IMR-90 (cell line): ENCODE data around the gene CDK11A. TPM values are rescaled to one million over a fixed set of nuclear protein-coding genes. Genes with fewer than 3 reads are reported as not detected.
"Not testable (repeated sequence)": the region's sequence is repeated elsewhere in the genome, so short reads cannot be mapped to it uniquely, and the experiment has no call there.

ENCODE experiments used
- ATAC-seq: fragments of 200-7000 bp; cut with Tn5 transposase; 2 replicates; pipeline ENCODE4 v1.9.1; 2020; ENCODE audit warnings: low read depth, mild to moderate bottlenecking, moderate library complexity
- BruUV-seq: library from RNA; stranded (reverse); fragments of 400-500 nt; replicated peaks from 2 replicates; lab custom pipeline; 2021; lab: Mats Ljungman, UMichigan
- CTCF ChIA-PET: fragments of 300-600 bp; formaldehyde crosslinking; extraction: SDS; loops from one replicate; lab custom pipeline; 2021; ENCODE audit warnings: antibody characterized with exemption; lab: Yijun Ruan, JAX
- POLR2A ChIA-PET: fragments of 300-600 bp; sonication (Branson Sonifier 250); formaldehyde crosslinking; loops from one replicate; lab custom pipeline; 2022; ENCODE audit warnings: antibody characterized with exemption; ENCODE audit not compliant: unreplicated experiment; lab: Charles Lee
- DNase-seq: peaks from one replicate; pipeline ENCODE4 v3.0.0; 2013
- H2AFZ ChIP-seq: replicated peaks from 2 replicates; pipeline ENCODE3; 2013; ENCODE audit warnings: low read length, mild to moderate bottlenecking; ENCODE audit not compliant: poor library complexity
- H2AK5ac ChIP-seq: 2 replicates; pipeline ENCODE4 v1.6.1; 2013; ENCODE audit warnings: low read depth, low read length, inconsistent platforms
- H2AK9ac ChIP-seq: replicated peaks from 2 replicates; pipeline ENCODE3; 2013; ENCODE audit warnings: mild to moderate bottlenecking, low read depth, low read length, moderate library complexity; ENCODE audit not compliant: poor library complexity
- H2BK120ac ChIP-seq: 2 replicates; pipeline ENCODE4 v1.6.1; 2013; ENCODE audit warnings: low read depth, low read length, inconsistent platforms
- H2BK15ac ChIP-seq: 3 replicates; pipeline ENCODE4 v1.6.1; 2013; ENCODE audit warnings: low read depth, low read length, inconsistent platforms
- H2BK20ac ChIP-seq: 2 replicates; pipeline ENCODE4 v1.6.1; 2013; ENCODE audit warnings: low read depth, mild to moderate bottlenecking, inconsistent platforms, low read length, moderate library complexity
- H2BK5ac ChIP-seq: 2 replicates; pipeline ENCODE4 v1.6.1; 2013; ENCODE audit warnings: mild to moderate bottlenecking, low read depth, low read length, inconsistent platforms; ENCODE audit not compliant: poor library complexity, severe bottlenecking
- H3K14ac ChIP-seq: replicated peaks from 2 replicates; pipeline ENCODE4 v1.6.1; 2013; ENCODE audit warnings: low read depth, low read length, inconsistent platforms
- H3K18ac ChIP-seq: 2 replicates; pipeline ENCODE4 v1.6.1; 2013; ENCODE audit warnings: low read depth, low read length, control low read depth
- H3K23ac ChIP-seq: 2 replicates; pipeline ENCODE4 v1.6.1; 2013; ENCODE audit warnings: low read depth, low read length, inconsistent platforms
- H3K27ac ChIP-seq: 2 replicates; pipeline ENCODE4 v1.5.1; 2013; ENCODE audit warnings: mild to moderate bottlenecking, control low read depth, low read length; ENCODE audit not compliant: insufficient read depth
- H3K27me3 ChIP-seq: 2 replicates; pipeline ENCODE4 v1.6.1; 2013; ENCODE audit warnings: low read length; ENCODE audit not compliant: control insufficient read depth, insufficient read depth
- H3K36me3 ChIP-seq: 2 replicates; pipeline ENCODE4 v1.6.1; 2013; ENCODE audit warnings: low read length, mixed read lengths; ENCODE audit not compliant: control insufficient read depth, insufficient read depth
- H3K4ac ChIP-seq: 2 replicates; pipeline ENCODE4 v1.6.1; 2013; ENCODE audit warnings: low read depth, low read length, inconsistent platforms
- H3K4me1 ChIP-seq: 2 replicates; pipeline ENCODE4 v1.6.1; 2013; ENCODE audit warnings: low read length, mixed read lengths; ENCODE audit not compliant: control insufficient read depth, insufficient read depth
- H3K4me2 ChIP-seq: 2 replicates; pipeline ENCODE4 v1.6.1; 2013; ENCODE audit warnings: low read depth, mild to moderate bottlenecking, control low read depth, low read length, moderate library complexity
- H3K4me3 ChIP-seq: 2 replicates; pipeline ENCODE4 v1.5.1; 2013; ENCODE audit warnings: low read depth, mild to moderate bottlenecking, control low read depth, low read length, moderate library complexity; ENCODE audit not compliant: insufficient read depth
- H3K56ac ChIP-seq: 2 replicates; pipeline ENCODE4 v1.6.1; 2013; ENCODE audit warnings: low read length, inconsistent platforms; ENCODE audit not compliant: insufficient read depth; ENCODE audit errors: extremely low read depth
- H3K79me1 ChIP-seq, 2 experiments: 2 replicates each; pipeline ENCODE4 v1.6.1; 2013; ENCODE audit warnings: low read length in 2 of 2, inconsistent platforms in 1 of 2, low read depth in 1 of 2
- H3K9ac ChIP-seq: 2 replicates; pipeline ENCODE4 v1.6.1; 2013; ENCODE audit warnings: low read depth, low read length, control low read depth
- H3K9me1 ChIP-seq: 2 replicates; pipeline ENCODE4 v1.6.1; 2013; ENCODE audit warnings: low read length, inconsistent platforms; ENCODE audit not compliant: insufficient read depth
- H3K9me3 ChIP-seq: 2 replicates; pipeline ENCODE4 v1.6.1; 2013; ENCODE audit warnings: low read length; ENCODE audit not compliant: control insufficient read depth, insufficient read depth
- H4K20me1 ChIP-seq: 2 replicates; pipeline ENCODE4 v1.6.1; 2013; ENCODE audit warnings: low read length, inconsistent platforms; ENCODE audit not compliant: insufficient read depth
- H4K5ac ChIP-seq: 2 replicates; pipeline ENCODE4 v1.6.1; 2013; ENCODE audit warnings: mild to moderate bottlenecking, low read depth, low read length, control low read depth
- H4K8ac ChIP-seq, 2 experiments: 2 replicates each; pipeline ENCODE4 v1.6.1; 2013; ENCODE audit warnings: low read depth in 2 of 2, low read length in 2 of 2, control low read depth in 1 of 2, inconsistent platforms in 1 of 2
- H4K91ac ChIP-seq: 2 replicates; pipeline ENCODE4 v1.6.1; 2013; ENCODE audit warnings: low read depth, low read length, inconsistent platforms; ENCODE audit not compliant: insufficient read depth
- CEBPB ChIP-seq: IDR thresholded peaks from 2 replicates; pipeline ENCODE4 v1.6.1; 2012; ENCODE audit warnings: low read depth, low read length, improper control_type of control experiment
- FOS ChIP-seq: fragments of 150-350 bp; IDR thresholded peaks from 2 replicates; pipeline ENCODE4 v1.6.1; 2016; ENCODE audit warnings: low read depth, low read length
- NFE2L2 ChIP-seq: fragments of 150-350 bp; IDR thresholded peaks from 2 replicates; pipeline ENCODE4 v1.6.1; 2016; ENCODE audit warnings: low read depth, mild to moderate bottlenecking, low read length
- WGBS, 2 experiments: methylation state at CpG; one replicate each; pipeline versions ENCODE4 v1.1.5 to v1.1.7; 2013; ENCODE audit warnings: missing lambda C conversion rate in 2 of 2; ENCODE audit not compliant: insufficient read length in 1 of 2; ENCODE audit errors: extremely low coverage in 2 of 2; 5-methylcytosine and 5-hydroxymethylcytosine counted together
- dilution Hi-C: fragments of 300-500 bp; cut with HindIII; formaldehyde crosslinking; loops from one replicate; pipeline ENCODE4 v1.14.3; 2018; ENCODE audit warnings: low sequenced_read_pairs; ENCODE audit not compliant: unreplicated experiment
- in situ Hi-C: fragments of 300-500 bp; cut with MboI; formaldehyde crosslinking; loops from 3 replicates; pipeline ENCODE4 v1.14.3; 2019; ENCODE audit warnings: low sequenced_read_pairs, inconsistent platforms, mixed read lengths
- intact Hi-C: fragments of 100-400 bp; cut with micrococcal nuclease; formaldehyde crosslinking; loops from 2 replicates; pipeline ENCODE4 v1.10.0; 2022
- polyA plus RNA-seq, 3 experiments: library from polyadenylated mRNA; depleted of rRNA; stranded (reverse); fragments of >200 nt; gene quantifications; 2 replicates each; pipeline ENCODE4 v1.2.3, GENCODE V29; 2012; ENCODE audit warnings: low replicate concordance in 1 of 3
- total RNA-seq: library from RNA; depleted of rRNA; stranded (reverse); fragments of >200 nt; gene quantifications from 2 replicates; pipeline ENCODE4 v1.2.3, GENCODE V29; 2012

CDK11A gene
- total and polyA plus RNA-seq, 2 of the 4 experiments (the other 2 are of a cell fraction) = 1.8 to 20.0 TPM

DNA sequence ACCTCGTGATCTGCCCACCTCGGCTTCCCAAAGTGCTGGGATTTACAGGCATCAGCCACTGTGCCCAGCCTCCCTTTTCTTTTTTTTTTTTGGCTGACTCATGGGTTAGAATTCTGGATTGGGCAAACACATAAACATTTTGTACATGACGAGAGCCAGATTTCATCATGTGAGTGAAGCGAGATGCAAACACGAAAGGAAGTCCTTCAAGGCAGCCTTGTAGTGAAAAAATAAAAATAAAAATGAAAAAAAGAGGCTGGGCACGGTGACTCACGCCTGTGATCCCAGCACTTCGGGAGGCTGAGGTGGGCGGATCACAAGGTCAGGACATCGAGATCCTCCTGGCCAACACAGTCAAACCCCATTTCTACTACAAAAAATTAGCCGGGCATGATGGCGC lies 16.9 kb upstream of the CDK11A start:
- not testable (repeated sequence) for H3K4me2 ChIP-seq
- in situ Hi-C loops = loop anchor here (5.0 kb wide), 1 partner anchor 54 kb away; no protein-coding TSS in a partner anchor

DNA sequence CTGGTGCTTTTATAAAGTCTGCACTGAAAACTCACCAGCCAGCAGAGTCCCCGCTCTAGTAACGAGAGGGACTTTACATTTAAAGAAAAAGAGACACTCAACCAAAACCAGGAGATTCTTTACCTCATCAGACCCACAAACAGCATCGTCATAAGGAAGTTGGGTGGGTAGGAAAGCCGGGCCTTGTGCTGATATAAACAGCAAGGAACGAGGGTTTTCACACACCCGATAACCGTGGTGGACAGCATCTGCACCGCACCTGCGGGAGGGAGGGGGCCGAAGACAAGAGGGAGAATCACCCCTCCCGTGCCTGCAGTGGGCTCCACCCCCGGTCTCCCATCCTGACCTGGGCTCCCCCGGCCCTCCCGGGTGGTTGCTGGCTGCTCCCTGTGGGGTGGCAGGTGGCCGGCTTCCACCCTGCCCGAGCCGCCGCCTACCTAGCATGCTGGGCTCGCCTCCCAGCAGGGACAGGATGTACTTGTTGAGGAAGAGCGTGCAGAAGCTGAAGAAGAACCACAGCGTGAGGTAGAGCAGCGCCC lies 14.7 kb upstream of the CDK11A start:
- H2BK120ac ChIP-seq, H3K4me3 ChIP-seq, H2BK5ac ChIP-seq, intact Hi-C loops, H4K5ac ChIP-seq, dilution Hi-C loops, H3K4me2 ChIP-seq, in situ Hi-C loops, H2AK9ac ChIP-seq, H2AFZ ChIP-seq, POLR2A ChIA-PET, H2BK15ac ChIP-seq, H4K91ac ChIP-seq, H3K4ac ChIP-seq, H3K79me1 ChIP-seq, H3K18ac ChIP-seq, H2BK20ac ChIP-seq, H3K27me3 ChIP-seq, H3K9me1 ChIP-seq, H3K9me3 ChIP-seq, H3K14ac ChIP-seq, BruUV-seq, H4K20me1 ChIP-seq, H3K56ac ChIP-seq, H4K8ac ChIP-seq, ATAC-seq, H2AK5ac ChIP-seq, H3K27ac ChIP-seq, CTCF ChIA-PET, H3K9ac ChIP-seq, H3K23ac ChIP-seq, DNase-seq, H3K4me1 ChIP-seq: not testable (repeated sequence)
- WGBS, 2 experiments = no CpG with 5 or more reads among the region's 22 CpGs
- H3K36me3 ChIP-seq = peaks cover 12% of the 10 kb centered on the region; the same call in 1 of the 2 replicates

More for the DNA sequence above, 16.9 kb upstream of the CDK11A start:
- TF ChIP-seq NFE2L2 (peak; percentile 20; the same call in 1 of the 2 replicates), CEBPB (peak; percentile 92), FOS (peak; percentile 61; the same call in 1 of the 2 replicates)
- ATAC-seq = peak; percentile 59
- H4K8ac ChIP-seq, H3K27me3 ChIP-seq, H3K79me1 ChIP-seq, H2AK9ac ChIP-seq, H2AK5ac ChIP-seq, dilution Hi-C loops, H3K9me3 ChIP-seq, H4K91ac ChIP-seq, H4K20me1 ChIP-seq, H3K56ac ChIP-seq, H4K5ac ChIP-seq, H3K18ac ChIP-seq, H3K36me3 ChIP-seq, H3K4me3 ChIP-seq, H3K23ac ChIP-seq, H3K4ac ChIP-seq, BruUV-seq, intact Hi-C loops, H3K14ac ChIP-seq, H2BK20ac ChIP-seq, CTCF ChIA-PET, POLR2A ChIA-PET, H3K9ac ChIP-seq, H2BK15ac ChIP-seq, H3K4me1 ChIP-seq, H2AFZ ChIP-seq, H3K9me1 ChIP-seq, H2BK120ac ChIP-seq: not testable (repeated sequence)
- peak overlapping the region; percentile 71; the same call in 1 of the 2 replicates for H3K27ac ChIP-seq
- peak overlapping the region; percentile 39 for H2BK5ac ChIP-seq
- peak; percentile 94 for DNase-seq
- no CpG with 5 or more reads among the region's 12 CpGs for WGBS, 2 experiments
